ENCODE results near the gene PCYOX1L. TPM values are rescaled to one million over a fixed set of nuclear protein-coding genes. Genes with fewer than 3 reads are reported as not detected.

PCYOX1L gene
- polyA plus RNA-seq, 3 donors, result 9.8 to 31.8 (median 13.5) TPM

DNA sequence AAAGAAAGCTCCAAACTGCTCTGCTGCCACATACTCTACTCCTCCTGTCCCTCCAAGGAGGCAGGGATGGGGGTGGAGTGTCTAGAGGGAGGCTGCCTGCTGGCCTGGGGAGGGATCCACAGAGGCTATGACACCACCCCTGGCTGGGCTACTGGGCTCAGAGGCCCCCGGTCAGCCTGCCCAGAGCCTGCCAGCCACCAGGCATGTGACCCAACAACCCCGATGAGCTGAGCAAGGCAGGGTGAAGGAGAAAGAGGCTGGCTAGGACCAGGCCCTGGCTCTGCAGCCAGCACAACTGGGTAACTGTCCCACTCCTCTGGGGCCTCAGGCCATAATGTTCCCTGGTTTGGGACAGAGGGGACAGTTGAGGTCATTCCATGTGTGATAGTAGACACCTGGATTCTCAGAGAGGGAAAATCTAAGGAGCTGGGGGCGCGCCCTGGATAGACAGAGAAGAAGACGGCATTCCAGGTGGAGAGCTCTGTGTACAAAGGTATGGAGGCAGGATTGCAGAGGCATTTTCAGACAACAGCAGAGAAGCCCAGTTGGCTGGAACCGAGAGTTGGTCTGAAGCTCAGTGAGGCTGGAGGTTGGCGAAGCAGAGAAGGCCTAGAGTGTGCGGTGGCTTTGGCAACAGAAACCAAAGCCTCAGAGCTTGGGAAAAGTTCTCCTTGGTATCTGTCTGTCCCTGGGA, 55.1 kb downstream of the PCYOX1L start:
- no peak overlapping the region for H3K4me2 ChIP-seq (replicated peaks; ENCODE audit: extremely low read depth, low read length, poor library complexity, severe bottlenecking)
- Mint-ChIP-seq H3K4me1 (peaks cover 3% of the 10 kb centered on the region), H3K4me3 (no peak overlapping the region), H3K27me3 (ENCODE audit: low read depth in 3 of 3) (peaks cover 0 to 9% (median 4%) of the 10 kb centered on the region in 3 donors), H3K9me3 (peaks cover 0 to 2% (median 0%) of the 10 kb centered on the region in 7 donors), H3K27ac (no peak overlapping the region), H3K36me3 (no peaks in the 10 kb centered on the region)
- no peaks in the 10 kb centered on the region for H4K20me1 ChIP-seq (ENCODE audit: insufficient read depth, low read length)
- no peaks in the 10 kb centered on the region for H3K4me1 ChIP-seq (ENCODE audit: control insufficient read depth in 1 of 2, insufficient read depth in 2 of 2, low read length in 2 of 2)
- H3K27ac ChIP-seq (ENCODE audit: low read depth in 1 of 2, low read length in 2 of 2), result no peak overlapping the region
- H3K36me3 ChIP-seq (replicated peaks in 1 of 2; ENCODE audit: control insufficient read depth in 1 of 2, insufficient read depth in 2 of 2, low read length in 2 of 2), result no peaks in the 10 kb centered on the region
- intact Hi-C loops (cut with micrococcal nuclease), result no loop called here
- H3K9ac ChIP-seq (ENCODE audit: insufficient read depth, low read length, poor library complexity, severe bottlenecking), result no peak overlapping the region
- H3K9me3 ChIP-seq (replicated peaks in 1 of 2; ENCODE audit: control insufficient read depth in 1 of 2, insufficient read depth in 1 of 2, low read length in 2 of 2), result no peaks in the 10 kb centered on the region
- H3K79me2 ChIP-seq (ENCODE audit: insufficient read depth, low read length), result no peaks in the 10 kb centered on the region
- no peaks in the 10 kb centered on the region for H3K27me3 ChIP-seq (ENCODE audit: control insufficient read depth in 2 of 2, insufficient read depth in 2 of 2, low read length in 2 of 2)
- no peak for DNase-seq
- no peak overlapping the region for H2AFZ ChIP-seq (ENCODE audit: insufficient read depth, low read depth, low read length, poor library complexity, severe bottlenecking)
- no peak for TF ChIP-seq CTCF (IDR thresholded peaks at IDR 0.05)
- no peak overlapping the region for H3K4me3 ChIP-seq (replicated peaks in 1 of 3; ENCODE audit: low read depth in 2 of 3, low read length in 3 of 3)
- 95% methylated on average over 6 of the region's 8 CpGs for WGBS (ENCODE audit: insufficient coverage)

- H3K9me3 ChIP-seq (replicated peaks in 1 of 2; ENCODE audit: control insufficient read depth in 1 of 2, insufficient read depth in 1 of 2, low read length in 2 of 2), result no peaks in the 10 kb centered on the region
- H3K36me3 Mint-ChIP-seq, result no peaks in the 10 kb centered on the region
- H2AFZ ChIP-seq (ENCODE audit: insufficient read depth, low read depth, low read length, poor library complexity, severe bottlenecking), result no peak overlapping the region
- H3K27me3 Mint-ChIP-seq (ENCODE audit: low read depth in 3 of 3), result peaks cover 0 to 9% (median 4%) of the 10 kb centered on the region in 3 donors
- H3K4me1 Mint-ChIP-seq, result peaks cover 3% of the 10 kb centered on the region
- TF ChIP-seq CTCF (IDR thresholded peaks at IDR 0.05), result no peak
- no peaks in the 10 kb centered on the region for H4K20me1 ChIP-seq (ENCODE audit: insufficient read depth, low read length)
- no peak overlapping the region for H3K4me2 ChIP-seq (replicated peaks; ENCODE audit: extremely low read depth, low read length, poor library complexity, severe bottlenecking)
- H3K79me2 ChIP-seq (ENCODE audit: insufficient read depth, low read length), result no peaks in the 10 kb centered on the region
- H3K4me3 Mint-ChIP-seq, result no peak overlapping the region
- intact Hi-C loops (cut with micrococcal nuclease), result no loop called here
- H3K36me3 ChIP-seq (replicated peaks in 1 of 2; ENCODE audit: control insufficient read depth in 1 of 2, insufficient read depth in 2 of 2, low read length in 2 of 2), result no peaks in the 10 kb centered on the region
- no peaks in the 10 kb centered on the region for H3K4me1 ChIP-seq (ENCODE audit: control insufficient read depth in 1 of 2, insufficient read depth in 2 of 2, low read length in 2 of 2)
- no peak overlapping the region for H3K4me3 ChIP-seq (replicated peaks in 1 of 3; ENCODE audit: low read depth in 2 of 3, low read length in 3 of 3)
- WGBS (ENCODE audit: insufficient coverage), result no CpG with 5 or more reads among the region's 16 CpGs
- H3K9ac ChIP-seq (ENCODE audit: insufficient read depth, low read length, poor library complexity, severe bottlenecking), result no peak overlapping the region
- no peak for DNase-seq
- no peak overlapping the region for H3K27ac Mint-ChIP-seq
- peaks cover 0 to 2% (median 0%) of the 10 kb centered on the region in 7 donors for H3K9me3 Mint-ChIP-seq
- H3K27ac ChIP-seq (ENCODE audit: low read depth in 1 of 2, low read length in 2 of 2), result no peak overlapping the region
- no peaks in the 10 kb centered on the region for H3K27me3 ChIP-seq (ENCODE audit: control insufficient read depth in 2 of 2, insufficient read depth in 2 of 2, low read length in 2 of 2)
Measured at GRCh38 chr5:149413477-149414210, 55.8 kb downstream of the PCYOX1L start.

All from CD14-positive monocyte (primary cell).